IPS-18c (cell line): Measurements from ENCODE around the gene CTNND2.

ENCODE experiments used
- H3K4me3 ChIP-seq: 2 replicates; pipeline ENCODE4 v1.7.0; 2013; ENCODE audit warnings: low read depth, mild to moderate bottlenecking, low read length, moderate library complexity; ENCODE audit not compliant: insufficient read depth
- H3K9me3 ChIP-seq: one replicate; pipeline ENCODE4 v1.6.1; 2013; ENCODE audit warnings: mild to moderate bottlenecking, low read length, moderate library complexity; ENCODE audit not compliant: control insufficient read depth, insufficient read depth

Gene CTNND2

DNA sequence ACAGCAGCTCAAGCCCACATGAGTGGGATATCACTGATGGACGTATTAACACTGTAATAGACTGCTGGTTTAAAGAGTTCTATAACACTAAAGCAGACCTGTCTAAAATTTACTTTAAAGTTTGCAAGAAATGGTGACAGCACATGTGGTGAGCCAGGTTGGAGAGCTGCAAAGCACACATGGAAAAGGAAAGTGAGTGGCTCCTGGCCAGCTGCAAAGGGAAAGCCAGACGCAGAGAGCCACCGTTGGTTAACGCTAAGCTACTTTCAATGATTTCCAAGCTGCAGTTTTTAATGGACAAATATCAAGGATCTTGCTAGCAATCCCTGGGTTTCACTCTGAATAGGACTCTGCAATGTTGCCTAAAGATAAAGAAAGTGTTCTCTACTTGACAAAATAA, 89.9 kb downstream of the CTNND2 start:
- H3K9me3 ChIP-seq, result no peaks in the 10 kb centered on the region
- no peak overlapping the region for H3K4me3 ChIP-seq

DNA sequence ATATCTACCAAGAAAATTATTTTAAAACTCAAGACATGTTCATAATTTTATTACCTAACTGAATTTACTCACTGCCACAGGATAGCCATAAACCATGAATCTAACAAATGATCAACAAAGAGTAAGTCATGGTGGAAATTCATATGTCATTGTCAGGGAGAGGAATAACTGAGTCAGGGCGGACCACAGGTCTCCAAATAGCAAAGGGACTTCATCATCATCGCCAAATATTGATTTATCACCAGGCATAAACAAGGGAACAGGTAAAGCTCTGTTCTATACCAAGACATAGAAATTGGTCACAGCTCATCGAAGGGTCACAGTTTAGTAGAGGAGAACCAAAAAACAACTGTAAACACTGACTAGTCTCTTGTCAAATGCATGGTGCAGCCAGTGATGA, 94.8 kb downstream of the CTNND2 start:
- H3K9me3 ChIP-seq, result no peaks in the 10 kb centered on the region
- no peak overlapping the region for H3K4me3 ChIP-seq

DNA sequence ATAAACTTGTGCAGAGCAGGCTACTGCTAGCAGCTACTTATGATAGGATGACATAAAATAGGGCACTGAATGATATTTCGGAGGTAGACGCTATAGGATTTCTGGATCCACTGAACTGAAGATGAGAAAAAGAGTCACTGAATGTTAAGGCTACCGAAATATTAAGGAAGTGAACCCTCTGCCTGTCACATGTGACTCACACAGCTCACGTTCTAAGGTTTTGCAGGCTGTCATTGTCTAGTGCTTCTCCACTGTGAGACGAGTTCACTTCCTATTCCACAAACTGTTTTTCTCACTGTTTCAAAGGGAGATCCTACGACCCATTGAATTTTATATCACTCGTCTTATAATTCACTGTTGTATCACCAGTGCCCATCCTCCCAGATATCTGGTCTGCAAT, 100.8 kb downstream of the CTNND2 start:
- Histone ChIP-seq H3K9me3 (no peaks in the 10 kb centered on the region), H3K4me3 (no peak overlapping the region)

DNA sequence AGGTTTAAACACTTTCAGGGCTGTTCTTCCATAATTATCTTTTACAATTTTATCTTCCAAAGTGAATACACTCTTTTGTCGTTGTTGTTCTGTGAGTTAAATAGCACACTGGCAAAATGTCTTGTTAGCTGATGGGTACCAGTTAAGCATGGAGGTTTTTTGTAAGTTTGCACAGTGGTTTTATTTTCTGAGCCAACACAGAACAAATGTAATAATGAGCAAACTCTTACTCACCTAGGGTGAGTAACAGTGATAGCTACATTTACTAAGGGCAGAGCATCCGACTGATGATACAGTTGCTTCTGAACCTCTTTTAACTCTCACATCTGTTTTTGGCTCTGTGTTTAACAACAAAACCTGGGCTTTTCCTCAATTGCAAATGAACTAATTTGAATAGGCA, 103.2 kb downstream of the CTNND2 start:
- no peak overlapping the region for H3K4me3 ChIP-seq
- H3K9me3 ChIP-seq, result no peaks in the 10 kb centered on the region

DNA sequence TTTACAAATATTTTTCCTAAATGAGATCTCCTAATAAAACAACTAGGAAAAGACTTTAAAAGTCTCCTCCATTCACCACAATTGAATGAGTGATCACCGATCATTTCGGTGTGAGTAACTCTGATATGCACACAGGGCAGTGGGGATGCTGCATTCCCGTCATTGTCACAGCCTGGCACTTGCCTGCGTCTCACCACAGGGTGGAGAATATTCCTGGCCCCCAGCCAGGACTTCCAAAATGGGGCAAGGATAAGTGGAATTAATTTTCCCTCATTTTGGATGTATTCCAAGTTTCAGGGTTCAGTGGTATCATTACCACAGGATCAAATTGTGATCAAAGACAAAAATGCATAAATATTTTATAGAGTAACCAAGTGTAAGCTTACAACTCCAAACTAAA, 107.1 kb downstream of the CTNND2 start:
- Histone ChIP-seq H3K4me3 (no peak overlapping the region), H3K9me3 (no peaks in the 10 kb centered on the region)

GRCh38 chr5:11793396-11793795, 110.8 kb downstream of the CTNND2 start:
- no peak overlapping the region for H3K4me3 ChIP-seq
- H3K9me3 ChIP-seq, result no peaks in the 10 kb centered on the region

GRCh38 chr5:11792621-11793020, 111.6 kb downstream of the CTNND2 start:
- Histone ChIP-seq H3K4me3 (no peak overlapping the region), H3K9me3 (no peaks in the 10 kb centered on the region)

DNA sequence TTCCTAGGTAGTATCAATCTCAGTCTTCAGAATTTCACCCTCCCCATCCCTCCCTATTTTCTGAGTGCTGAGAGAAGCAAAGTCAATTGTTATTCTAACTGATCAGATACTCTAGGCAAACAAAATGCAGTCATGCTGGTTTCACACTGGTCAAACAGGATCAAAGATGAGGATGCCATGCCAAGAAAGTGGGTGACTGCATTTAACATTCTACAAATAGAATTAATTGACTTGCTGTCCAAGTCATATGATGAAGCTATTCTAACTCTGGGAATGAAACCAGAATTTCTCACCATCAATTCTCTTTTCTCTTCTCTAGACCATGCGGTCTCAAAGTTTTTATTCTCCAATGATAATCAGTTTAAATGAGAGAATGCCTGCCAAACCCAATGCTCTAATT, 112.5 kb downstream of the CTNND2 start:
- no peaks in the 10 kb centered on the region for H3K9me3 ChIP-seq
- no peak overlapping the region for H3K4me3 ChIP-seq

GRCh38 chr5:11790201-11790600, 114.0 kb downstream of the CTNND2 start:
- no peaks in the 10 kb centered on the region for H3K9me3 ChIP-seq

GRCh38 chr5:11785771-11786352, 118.4 kb downstream of the CTNND2 start:
- no peak overlapping the region for H3K4me3 ChIP-seq
- H3K9me3 ChIP-seq, result no peaks in the 10 kb centered on the region

More at GRCh38 chr5:11790201-11790600, 114.0 kb downstream of the CTNND2 start:
- no peak overlapping the region for H3K4me3 ChIP-seq

DNA sequence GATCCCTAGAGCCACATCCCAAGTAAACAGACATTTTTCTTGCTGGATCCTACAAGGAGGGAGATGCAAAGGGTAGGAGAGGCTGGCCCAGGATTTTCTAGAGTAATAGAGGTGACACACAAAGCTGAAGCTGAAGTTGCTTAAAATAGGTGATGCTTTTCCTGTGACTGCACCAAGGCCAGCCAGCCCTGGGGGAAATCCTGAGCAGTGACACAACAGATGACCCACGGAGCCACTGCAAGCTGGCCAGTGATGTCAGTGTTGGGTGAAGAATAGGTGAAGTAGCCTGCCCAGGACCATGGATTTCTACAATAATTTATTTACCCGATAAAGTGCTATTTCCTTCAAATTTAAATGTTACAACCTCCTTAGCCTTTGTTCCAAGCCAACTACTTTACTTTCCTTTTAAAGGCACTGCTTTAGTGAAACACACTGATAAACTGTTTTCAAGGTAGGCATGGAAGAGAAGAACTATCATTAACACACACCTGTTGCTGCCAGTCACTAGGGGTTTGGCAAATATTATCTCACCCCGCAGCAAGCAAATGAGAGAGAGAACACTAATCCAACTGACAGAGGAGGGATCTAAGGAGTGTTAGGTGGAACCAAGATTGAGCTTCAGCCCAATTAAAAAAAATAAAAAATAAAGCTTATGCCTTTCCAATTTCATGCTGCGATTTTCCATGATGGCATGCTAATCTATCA, 123.5 kb downstream of the CTNND2 start:
- Histone ChIP-seq H3K9me3 (no peaks in the 10 kb centered on the region), H3K4me3 (no peak overlapping the region)

DNA sequence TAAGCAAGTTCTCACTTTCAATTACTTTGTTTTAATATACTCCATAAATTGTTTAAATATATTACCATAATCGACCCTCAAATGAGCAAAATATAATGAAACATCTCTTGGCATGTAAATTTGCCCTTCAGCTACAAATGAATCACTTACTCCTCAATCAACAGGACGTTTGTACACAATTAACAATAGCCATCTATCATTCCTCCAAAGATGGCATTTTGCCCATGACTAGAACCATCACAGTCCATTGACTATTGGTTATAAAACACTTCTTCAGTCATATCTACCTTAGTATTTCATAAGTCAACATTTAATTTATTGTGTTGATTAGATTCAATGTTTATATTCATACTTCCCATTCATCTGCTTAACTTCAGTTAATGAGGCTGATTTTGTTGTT, 127.2 kb downstream of the CTNND2 start:
- no peaks in the 10 kb centered on the region for H3K9me3 ChIP-seq
- no peak overlapping the region for H3K4me3 ChIP-seq

GRCh38 chr5:11770310-11770709, 133.9 kb downstream of the CTNND2 start:
- Histone ChIP-seq H3K4me3 (no peak overlapping the region), H3K9me3 (no peaks in the 10 kb centered on the region)

DNA sequence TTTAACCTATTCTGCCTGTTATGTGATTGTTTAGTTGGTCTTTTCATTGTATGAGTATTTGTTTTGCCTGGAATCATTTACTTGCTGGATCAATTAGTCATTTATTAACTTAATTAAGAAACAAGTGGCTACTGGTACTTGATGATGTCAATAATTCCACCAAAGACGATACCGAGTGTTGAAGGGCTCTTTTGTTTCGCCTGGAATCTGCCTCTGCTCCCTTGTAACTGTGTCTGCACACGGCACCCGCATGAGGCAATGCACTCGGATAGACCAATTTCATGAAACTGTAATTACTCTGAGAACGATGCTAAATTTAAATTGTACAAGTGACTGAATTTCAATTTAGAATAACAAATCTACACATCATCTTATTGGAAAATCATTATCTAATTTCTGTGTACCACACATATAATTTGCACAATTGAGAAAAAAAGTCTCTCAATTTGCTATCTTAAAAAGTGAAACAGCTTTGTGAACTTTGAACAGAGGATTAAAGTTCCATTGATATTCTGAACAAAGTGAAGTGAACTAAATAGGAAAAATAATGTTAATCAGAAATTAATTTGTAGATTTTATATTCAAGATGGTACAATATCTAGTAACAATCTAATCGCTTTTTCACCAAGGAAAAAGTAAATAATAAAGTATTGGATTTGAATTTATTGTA, 143.2 kb downstream of the CTNND2 start:
- H3K9me3 ChIP-seq, result peaks cover 3% of the 10 kb centered on the region
- H3K4me3 ChIP-seq, result no peak overlapping the region

DNA sequence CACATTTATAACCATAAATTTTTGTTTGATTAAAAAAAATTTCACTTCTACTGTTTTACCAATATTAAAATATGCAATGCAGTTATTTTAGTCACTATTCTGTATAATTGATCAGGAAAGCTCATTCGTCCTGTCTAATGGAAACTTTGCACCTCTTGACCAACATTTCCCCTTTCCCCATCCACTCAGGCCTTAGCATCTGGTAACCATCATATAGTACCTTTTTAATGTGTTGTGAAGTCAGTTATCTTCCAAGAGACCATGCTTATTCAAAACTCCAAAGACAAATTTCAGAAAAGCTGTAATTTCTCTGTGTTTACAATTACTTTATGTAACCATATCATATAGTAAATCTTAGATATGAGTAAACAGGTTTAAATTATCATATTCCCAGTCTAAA, 145.9 kb downstream of the CTNND2 start:
- Histone ChIP-seq H3K9me3 (no peaks in the 10 kb centered on the region), H3K4me3 (no peak overlapping the region)

DNA sequence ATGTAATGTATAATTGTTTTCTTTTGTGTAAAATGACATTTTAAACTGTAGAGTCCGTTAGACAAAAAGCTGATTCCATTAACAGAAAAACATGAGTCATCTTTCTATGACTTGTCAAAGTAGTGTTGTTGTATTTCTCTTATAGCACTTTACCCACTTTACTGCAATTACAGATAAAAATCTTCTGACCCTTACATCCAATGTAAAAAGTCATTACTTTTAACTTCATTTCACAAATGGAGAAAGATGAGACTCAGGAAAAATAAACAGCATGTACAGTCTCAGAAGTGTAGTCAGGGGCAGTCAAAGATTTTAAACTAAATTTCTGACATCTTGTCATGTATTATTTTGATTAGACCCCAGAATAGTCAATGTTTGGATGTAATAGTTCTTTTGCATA, 146.6 kb downstream of the CTNND2 start:
- H3K4me3 ChIP-seq, result no peak overlapping the region
- no peaks in the 10 kb centered on the region for H3K9me3 ChIP-seq

GRCh38 chr5:11737010-11737409, 167.2 kb downstream of the CTNND2 start:
- Histone ChIP-seq H3K4me3 (no peak overlapping the region), H3K9me3 (no peaks in the 10 kb centered on the region)

- no peaks in the 10 kb centered on the region for H3K9me3 ChIP-seq
- H3K4me3 ChIP-seq, result no peak overlapping the region
Measured at GRCh38 chr5:11734369-11734768, 169.9 kb downstream of the CTNND2 start.
